Epithelial cell of prostate (primary cell): ENCODE results near the gene RIMS1.
"Not testable (repeated sequence)": the region's sequence is repeated elsewhere in the genome, so short reads cannot be mapped to it uniquely, and the experiment has no call there.

Source experiments
- DNase-seq: peaks from one replicate; pipeline ENCODE4 v3.0.0-alpha.2; 2011; ENCODE audit warnings: low read depth, low spot score
- H3K27ac ChIP-seq: fragments of 450-650 bp; 2 replicates; pipeline ENCODE4 v1.5.1; 2017; ENCODE audit warnings: mild to moderate bottlenecking

The RIMS1 gene

DNA sequence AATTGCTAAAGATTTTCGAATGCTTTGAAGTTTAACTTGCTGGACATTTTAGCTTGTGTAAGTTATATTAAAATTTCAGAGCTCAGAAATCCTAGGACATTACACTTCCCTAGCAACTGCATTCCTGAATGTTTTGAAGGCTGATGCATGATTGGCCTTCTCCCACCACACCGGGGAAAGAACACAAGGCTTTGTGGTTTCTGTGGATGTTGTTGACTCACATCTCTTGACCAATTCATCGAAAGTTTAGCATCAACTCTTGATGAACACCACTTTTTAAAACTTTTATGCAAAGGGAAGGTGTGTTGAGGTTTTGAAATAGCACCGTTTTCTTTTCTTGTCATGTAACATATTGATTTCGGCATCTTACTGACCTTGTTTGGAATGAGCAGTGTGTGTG is 81.1 kb downstream of the RIMS1 start:
- no peak overlapping the region for H3K27ac ChIP-seq
- DNase-seq, result no peak

DNA sequence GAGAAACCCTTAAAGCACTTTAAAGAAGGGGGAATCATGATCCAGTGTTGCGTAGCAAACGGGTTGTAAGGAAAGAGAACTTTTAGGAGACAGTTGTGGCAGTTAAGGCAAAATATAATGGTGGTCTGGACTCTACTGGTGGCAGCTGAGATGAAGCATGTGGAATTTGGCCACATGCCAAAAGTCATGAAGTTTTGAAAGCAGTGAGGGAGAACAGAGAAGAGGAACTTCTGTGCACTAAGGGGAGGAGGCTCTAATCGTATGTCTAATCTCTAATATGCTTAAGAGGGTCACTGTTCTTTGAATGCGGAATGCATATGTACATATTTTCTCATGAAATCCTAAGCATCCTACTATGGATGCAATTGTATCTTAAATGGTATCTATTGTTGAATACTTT is 91.5 kb downstream of the RIMS1 start:
- no peak overlapping the region for H3K27ac ChIP-seq
- no peak for DNase-seq

DNA sequence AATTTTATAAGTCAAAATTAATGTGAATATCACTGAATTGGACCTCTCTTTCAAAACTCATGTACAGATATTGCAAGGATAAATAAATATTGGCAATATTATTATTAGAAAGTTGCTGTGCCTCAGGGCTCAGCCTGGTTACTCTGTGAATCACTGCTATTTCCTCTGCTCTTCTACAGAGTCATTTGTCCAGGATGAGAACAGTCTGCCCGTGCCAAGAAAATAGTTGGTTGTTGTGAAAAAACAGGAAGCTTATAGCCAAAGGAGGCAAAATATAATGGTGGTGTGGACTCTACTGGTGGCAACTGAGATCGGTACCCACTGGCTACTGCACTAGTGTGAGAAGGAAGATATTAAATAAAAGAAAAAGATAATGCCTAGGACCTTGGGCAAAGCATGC is 93.6 kb downstream of the RIMS1 start:
- no peak overlapping the region for H3K27ac ChIP-seq
- DNase-seq, result no peak

DNA sequence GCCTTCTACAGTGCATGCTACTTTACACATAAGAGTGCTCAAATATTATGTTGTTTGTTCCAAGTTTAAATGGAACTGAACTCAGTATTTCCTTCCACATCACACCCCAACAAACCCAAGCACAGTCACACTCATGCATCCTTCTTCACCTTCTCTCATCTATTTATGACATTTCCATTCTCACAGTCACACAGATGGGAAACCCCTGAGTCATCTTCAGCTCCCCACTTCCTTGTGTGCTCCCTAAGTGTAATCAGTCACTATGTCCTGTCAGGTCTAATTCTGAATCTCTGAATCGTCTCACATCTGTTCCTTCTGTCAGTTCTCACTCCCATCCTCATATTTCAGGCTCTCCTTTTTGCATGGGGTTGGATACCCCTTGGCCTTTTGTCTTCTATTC is 96.0 kb downstream of the RIMS1 start:
- no peak overlapping the region for H3K27ac ChIP-seq
- no peak for DNase-seq

- DNase-seq, result no peak
- H3K27ac ChIP-seq, result no peak overlapping the region
Measured at GRCh38 chr6:71983131-71983530, 96.8 kb downstream of the RIMS1 start.

GRCh38 chr6:71994705-71995271 is 108.4 kb downstream of the RIMS1 start:
- no peak for DNase-seq
- no peak overlapping the region for H3K27ac ChIP-seq

DNA sequence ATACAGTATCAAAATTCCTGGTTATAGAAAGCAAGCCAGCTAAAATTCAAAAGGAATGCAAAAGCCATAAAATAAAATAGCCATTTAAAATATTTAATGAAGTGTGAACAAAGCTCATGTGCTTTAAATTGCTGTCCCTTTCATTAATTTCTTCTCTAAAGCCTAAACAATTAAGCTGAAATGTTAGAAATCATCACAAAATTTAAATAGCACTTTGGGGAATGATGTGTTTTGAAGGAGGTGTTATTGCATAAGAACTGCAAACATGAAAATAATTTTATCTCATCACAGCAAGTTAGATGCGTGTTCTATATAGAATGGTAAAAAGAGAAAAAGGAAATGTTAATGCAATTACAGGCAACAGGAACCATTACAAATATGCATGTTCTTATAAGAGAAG is 111.0 kb downstream of the RIMS1 start:
- no peak for DNase-seq

DNA sequence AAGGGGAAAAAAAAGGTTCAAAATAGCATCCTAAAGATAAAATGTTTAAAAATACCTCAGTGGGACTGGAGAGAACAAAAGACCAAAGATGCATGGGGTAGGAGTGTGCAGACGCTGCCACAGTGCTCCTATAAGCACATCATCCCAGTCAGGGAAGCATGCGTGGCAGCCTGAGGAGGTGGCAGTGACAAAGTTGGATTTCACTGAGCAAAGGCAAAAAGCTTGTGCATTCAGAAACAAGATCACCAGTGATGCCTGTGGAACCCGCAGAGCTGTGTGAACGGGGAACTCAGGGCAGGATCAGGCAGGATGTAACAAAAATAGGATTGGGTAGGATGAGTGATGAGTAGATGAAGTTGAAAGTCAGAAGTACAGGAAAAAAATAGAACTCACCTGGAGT is 116.1 kb downstream of the RIMS1 start:
- DNase-seq, result no peak
- H3K27ac ChIP-seq, result no peak overlapping the region

More for the DNA sequence above, 111.0 kb downstream of the RIMS1 start:
- H3K27ac ChIP-seq, result no peak overlapping the region

DNA sequence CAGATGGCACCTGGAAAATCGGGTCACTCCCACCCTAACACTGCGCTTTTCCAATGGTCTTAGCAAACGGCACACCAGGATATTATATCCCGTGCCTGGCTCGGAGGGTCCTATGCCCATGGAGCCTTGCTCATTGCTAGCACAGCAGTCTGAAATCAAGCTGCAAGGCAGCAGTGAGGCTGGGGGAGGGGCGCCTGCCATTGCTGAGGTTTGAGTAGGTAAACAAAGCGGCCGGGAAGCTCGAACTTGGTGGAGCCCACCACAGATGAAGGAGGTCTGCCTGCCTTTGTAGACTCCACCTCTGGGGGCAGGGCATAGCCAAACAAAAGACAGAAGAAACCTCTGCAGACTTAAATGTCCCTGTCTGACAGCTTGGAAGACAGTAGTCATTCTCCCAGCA is 120.2 kb downstream of the RIMS1 start:
- not testable (repeated sequence) for H3K27ac ChIP-seq, DNase-seq

- no peak overlapping the region for H3K27ac ChIP-seq
- DNase-seq, result no peak
Measured at GRCh38 chr6:72022830-72023229, 136.5 kb downstream of the RIMS1 start.

- DNase-seq, result peak; percentile 40
- peak overlapping the region; percentile 41 for H3K27ac ChIP-seq
Measured at GRCh38 chr6:72031471-72031870, 145.1 kb downstream of the RIMS1 start.

DNA sequence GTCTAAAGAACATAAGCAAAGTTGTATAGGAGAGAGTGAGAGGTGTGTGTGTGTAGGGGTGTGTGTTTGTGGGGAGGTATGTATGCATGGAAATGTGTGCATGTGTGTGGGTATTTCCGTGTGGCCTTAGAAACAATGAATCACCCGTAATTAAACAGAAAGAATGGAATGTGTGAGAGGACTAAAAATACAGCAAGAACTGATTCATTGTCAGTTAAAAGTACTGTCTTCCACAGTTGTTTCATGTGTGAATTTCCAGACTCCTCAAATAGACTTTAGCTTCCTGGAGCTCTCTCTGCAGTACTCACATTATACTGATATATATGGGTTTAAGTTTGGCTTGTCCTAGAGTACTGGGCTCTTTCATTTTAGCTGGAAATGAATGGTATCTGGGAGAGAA is 145.7 kb downstream of the RIMS1 start:
- DNase-seq, result peak; percentile 73

DNA sequence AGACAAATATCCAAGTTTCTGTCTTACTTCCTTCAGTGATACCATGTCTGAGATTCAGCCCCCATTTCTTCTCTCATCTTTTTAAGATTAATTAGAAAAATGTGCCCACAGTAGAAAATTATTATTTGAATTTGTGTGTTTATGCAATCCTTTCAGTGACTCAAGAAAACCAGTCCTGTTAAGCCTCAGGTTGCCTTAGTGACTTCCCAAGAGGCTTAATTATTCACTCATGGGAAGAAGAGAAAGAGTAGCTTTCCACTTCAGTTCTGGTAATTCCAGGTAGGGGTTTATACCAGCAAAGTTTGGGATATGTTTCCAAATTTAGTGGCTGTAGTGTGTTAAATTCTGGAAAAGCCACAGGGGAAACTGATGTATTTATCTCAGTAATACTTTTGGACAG is 149.1 kb downstream of the RIMS1 start:
- DNase-seq, result no peak
- no peak overlapping the region for H3K27ac ChIP-seq

More for the DNA sequence above, 145.7 kb downstream of the RIMS1 start:
- H3K27ac ChIP-seq, result peak overlapping the region; percentile 41

- no peak for DNase-seq
- no peak overlapping the region for H3K27ac ChIP-seq
Measured at GRCh38 chr6:72035966-72036365, 149.6 kb downstream of the RIMS1 start.

DNA sequence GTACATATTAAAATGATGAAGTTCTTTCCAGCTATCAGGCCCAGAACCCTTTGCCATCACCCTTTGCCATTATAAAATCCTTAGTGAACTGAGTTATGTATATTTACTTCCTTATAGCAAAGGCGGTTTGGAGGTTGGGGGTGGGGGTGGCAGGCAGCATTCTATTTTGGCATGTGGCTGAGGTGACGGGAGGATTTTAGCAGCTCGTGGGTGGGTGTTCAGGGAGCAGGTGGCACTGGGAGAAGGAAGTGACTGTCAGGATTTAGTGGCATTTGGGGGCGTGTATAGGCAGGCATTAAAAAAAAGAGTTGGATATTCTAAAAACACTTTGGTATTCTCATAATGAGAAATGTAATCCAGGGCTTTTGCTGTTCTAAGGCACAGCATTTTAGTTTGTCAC is 150.7 kb downstream of the RIMS1 start:
- no peak overlapping the region for H3K27ac ChIP-seq
- no peak for DNase-seq

DNA sequence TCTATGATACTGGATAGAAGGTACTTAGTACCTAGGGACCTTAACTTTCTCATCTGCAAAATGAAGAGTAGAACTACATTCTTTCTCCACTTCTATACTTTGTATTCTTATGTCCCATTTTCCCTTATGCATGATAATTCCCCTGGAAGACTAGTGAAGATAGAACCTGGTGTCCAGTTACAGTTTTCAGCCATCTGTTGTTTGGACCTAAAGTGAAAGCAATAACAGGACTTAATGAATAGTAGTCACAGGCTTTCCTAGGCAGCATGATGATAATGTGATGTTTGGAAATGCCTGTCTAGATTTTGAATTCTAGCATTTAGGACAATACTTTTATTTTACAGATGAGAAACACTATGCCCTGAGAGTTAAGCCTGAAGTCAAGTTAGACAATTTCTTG is 153.8 kb downstream of the RIMS1 start:
- no peak for DNase-seq
- H3K27ac ChIP-seq, result no peak overlapping the region

GRCh38 chr6:72042088-72042487 is 155.7 kb downstream of the RIMS1 start:
- no peak overlapping the region for H3K27ac ChIP-seq
- no peak for DNase-seq

- no peak overlapping the region for H3K27ac ChIP-seq
- DNase-seq, result no peak
Measured at GRCh38 chr6:72048080-72048479, 161.7 kb downstream of the RIMS1 start.

DNA sequence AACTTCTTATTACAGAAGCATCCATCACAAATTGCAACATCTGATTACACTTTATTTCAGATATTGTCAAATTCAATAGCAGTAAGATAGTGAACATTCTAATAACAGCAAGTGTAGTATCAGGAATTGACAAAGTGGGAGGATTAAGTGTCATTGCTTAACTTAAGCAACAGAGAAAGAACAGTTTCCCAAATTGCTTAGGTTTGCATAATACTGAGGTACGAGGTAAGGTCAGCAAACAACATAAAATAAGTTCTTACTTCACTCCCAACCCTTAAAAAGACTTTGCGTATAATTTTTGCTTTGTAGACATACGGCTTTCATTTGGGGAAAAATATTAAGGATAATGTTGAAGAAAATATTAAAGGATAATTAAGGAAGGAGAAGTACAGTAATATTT is 163.0 kb downstream of the RIMS1 start:
- no peak for DNase-seq
- H3K27ac ChIP-seq, result no peak overlapping the region

DNA sequence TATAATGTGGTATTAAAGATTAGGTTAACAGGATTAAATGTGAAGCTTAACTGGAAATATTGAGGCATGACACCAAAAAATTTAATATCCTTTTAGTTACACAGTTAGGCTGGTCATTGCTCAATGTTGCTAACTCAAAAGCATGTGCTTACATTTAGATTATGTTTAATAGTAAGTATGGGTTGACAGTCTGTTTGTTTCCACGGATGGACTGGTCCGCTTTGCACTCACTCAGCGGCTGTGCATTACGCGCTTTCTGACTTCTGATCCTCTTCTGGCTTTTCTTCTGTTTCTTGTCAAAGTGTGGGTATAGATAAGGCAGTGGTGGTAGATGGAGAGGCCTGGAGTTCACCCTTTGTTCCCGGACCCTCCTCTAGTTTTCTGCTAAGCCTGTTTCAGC is 174.9 kb downstream of the RIMS1 start:
- DNase-seq, result no peak
- no peak overlapping the region for H3K27ac ChIP-seq

GRCh38 chr6:72064399-72064975 is 178.1 kb downstream of the RIMS1 start:
- no peak overlapping the region for H3K27ac ChIP-seq
- DNase-seq, result no peak

DNA sequence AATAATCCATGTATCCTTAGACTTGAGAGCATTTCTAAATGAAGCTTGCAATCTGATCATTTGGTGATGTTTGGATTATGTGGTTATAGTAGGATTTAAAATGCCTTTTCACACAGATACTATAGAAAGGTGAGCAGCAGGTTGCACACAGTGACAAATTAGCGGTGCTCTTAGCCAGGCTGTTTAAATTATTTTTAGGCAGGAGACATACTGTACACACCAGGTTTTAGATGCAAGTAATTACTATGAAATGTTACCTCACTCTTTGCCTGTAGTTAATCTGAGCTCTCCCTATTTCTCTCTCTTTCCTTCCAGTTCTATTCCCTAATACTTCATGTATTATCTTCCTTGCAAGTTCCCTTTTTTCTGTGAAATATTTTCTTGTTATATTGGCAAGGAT is 191.7 kb downstream of the RIMS1 start:
- H3K27ac ChIP-seq, result no peak overlapping the region
- DNase-seq, result no peak
